ENCODE results near the gene TCF7L1.
"Not testable (repeated sequence)": the region's sequence is repeated elsewhere in the genome, so short reads cannot be mapped to it uniquely, and the experiment has no call there.

TCF7L1 gene

DNA sequence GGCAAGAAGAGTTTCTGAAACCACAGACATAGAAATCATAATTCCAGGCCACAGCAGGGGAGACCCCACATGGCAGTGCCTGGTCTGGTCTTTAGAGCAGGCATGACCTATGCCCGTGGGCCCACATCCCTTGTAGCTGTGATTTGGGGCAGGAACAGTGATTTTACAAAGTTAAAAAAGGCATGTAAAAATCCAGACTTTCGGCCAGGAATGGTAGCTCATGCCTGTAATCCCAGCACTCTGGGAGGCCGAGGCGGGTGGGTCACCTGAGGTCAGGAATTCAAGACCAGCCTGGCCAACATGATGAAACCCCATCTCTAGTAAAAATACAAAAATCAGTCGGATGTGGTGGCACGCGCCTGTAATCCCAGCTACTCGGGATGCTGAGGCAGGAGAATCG is 78.4 kb downstream of the TCF7L1 start:
- ATAC-seq, H3K4me1 Mint-ChIP-seq, H3K27ac Mint-ChIP-seq, H3K36me3 Mint-ChIP-seq, H3K9me3 Mint-ChIP-seq, H3K4me3 Mint-ChIP-seq: not testable (repeated sequence)
- peaks cover 11% of the 10 kb centered on the region for H3K27me3 Mint-ChIP-seq

- H3K27me3 Mint-ChIP-seq = peaks cover 11% of the 10 kb centered on the region
- no peaks in the 10 kb centered on the region for H3K36me3 Mint-ChIP-seq
- no peak overlapping the region for H3K4me3 Mint-ChIP-seq
- no peaks in the 10 kb centered on the region for H3K9me3 Mint-ChIP-seq
- ATAC-seq = no peak
- H3K4me1 Mint-ChIP-seq = no peaks in the 10 kb centered on the region
- H3K27ac Mint-ChIP-seq = no peak overlapping the region
Observed at GRCh38 chr2:85212841-85213240, 79.6 kb downstream of the TCF7L1 start.

DNA sequence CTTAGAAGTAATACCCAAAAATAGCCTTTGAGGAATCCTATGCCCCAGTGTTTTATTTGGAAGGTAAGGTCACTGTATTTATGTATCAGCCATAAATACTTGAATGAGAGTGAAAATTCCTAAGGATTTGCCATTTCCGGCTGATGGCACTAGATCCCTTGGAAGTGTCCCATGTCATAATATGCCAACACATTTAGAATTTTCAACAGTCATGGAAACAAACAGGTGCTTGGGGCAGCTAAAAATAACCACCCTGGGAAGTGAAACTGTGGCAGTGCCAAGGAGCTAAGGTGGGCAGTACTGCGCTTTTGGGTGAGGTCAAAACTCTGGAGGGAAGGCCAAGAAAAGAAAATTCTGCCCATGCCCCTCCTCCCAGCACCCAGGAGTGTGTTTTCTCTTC is 80.2 kb downstream of the TCF7L1 start:
- Mint-ChIP-seq H3K27ac (no peak overlapping the region), H3K27me3 (peaks cover 11% of the 10 kb centered on the region)

GRCh38 chr2:85213901-85214512 is 80.8 kb downstream of the TCF7L1 start:
- no peaks in the 10 kb centered on the region for H3K4me1 Mint-ChIP-seq
- H3K27me3 Mint-ChIP-seq = peaks cover 11% of the 10 kb centered on the region
- no peaks in the 10 kb centered on the region for H3K36me3 Mint-ChIP-seq
- ATAC-seq = no peak
- H3K4me3 Mint-ChIP-seq = no peak overlapping the region
- H3K27ac Mint-ChIP-seq = no peak overlapping the region
- no peaks in the 10 kb centered on the region for H3K9me3 Mint-ChIP-seq

More for the DNA sequence above, 80.2 kb downstream of the TCF7L1 start:
- ATAC-seq = no peak
- Mint-ChIP-seq H3K9me3 (no peaks in the 10 kb centered on the region), H3K4me3 (no peak overlapping the region), H3K36me3 (no peaks in the 10 kb centered on the region), H3K4me1 (no peaks in the 10 kb centered on the region)

DNA sequence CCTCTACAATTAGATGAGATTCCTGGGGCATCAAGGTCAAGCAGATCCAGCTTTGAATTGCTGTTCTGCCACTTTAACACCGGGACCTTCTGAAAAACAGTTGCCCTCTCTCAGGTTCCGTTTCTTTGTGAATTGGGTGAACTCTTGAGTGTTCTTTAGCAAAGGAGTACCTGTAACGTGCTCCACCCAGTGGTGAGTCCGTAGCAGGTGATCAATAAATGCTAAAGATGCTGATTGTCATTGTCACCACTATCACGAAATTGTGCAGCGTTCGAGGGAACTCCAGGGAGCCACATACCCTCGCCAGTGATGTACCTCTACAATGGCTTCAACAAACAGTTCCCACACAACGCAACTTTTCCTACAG is 81.9 kb downstream of the TCF7L1 start:
- Mint-ChIP-seq H3K9me3 (no peaks in the 10 kb centered on the region), H3K27ac (no peak overlapping the region), H3K4me3 (no peak overlapping the region), H3K27me3 (peaks cover 11% of the 10 kb centered on the region), H3K4me1 (no peaks in the 10 kb centered on the region), H3K36me3 (no peaks in the 10 kb centered on the region)
- no peak for ATAC-seq

- peaks cover 11% of the 10 kb centered on the region for H3K27me3 Mint-ChIP-seq
- H3K36me3 Mint-ChIP-seq = no peaks in the 10 kb centered on the region
- no peaks in the 10 kb centered on the region for H3K4me1 Mint-ChIP-seq
- no peak overlapping the region for H3K27ac Mint-ChIP-seq
- H3K4me3 Mint-ChIP-seq = no peak overlapping the region
- H3K9me3 Mint-ChIP-seq = no peaks in the 10 kb centered on the region
- no peak for ATAC-seq
Observed at GRCh38 chr2:85215448-85216401, 82.5 kb downstream of the TCF7L1 start.

DNA sequence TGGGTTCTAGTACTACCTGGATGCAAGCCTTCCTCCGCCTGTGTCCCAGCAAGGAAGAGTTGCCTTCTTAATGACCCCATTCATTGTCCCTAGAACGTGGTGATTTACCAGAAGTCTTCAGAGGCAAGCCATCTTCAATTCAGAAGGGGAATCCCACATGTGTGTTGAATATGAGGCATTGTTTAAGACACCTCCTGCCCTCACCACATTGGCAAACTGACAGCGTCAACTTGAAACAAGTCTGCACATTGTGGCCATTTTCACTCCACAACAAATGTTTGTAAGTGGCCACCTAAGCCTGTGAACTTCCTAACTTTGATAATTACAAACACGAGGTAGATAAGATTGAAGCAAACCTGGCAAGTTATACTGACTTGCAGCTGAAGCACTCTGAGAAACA is 83.7 kb downstream of the TCF7L1 start:
- H3K27me3 Mint-ChIP-seq = peaks cover 19% of the 10 kb centered on the region

DNA sequence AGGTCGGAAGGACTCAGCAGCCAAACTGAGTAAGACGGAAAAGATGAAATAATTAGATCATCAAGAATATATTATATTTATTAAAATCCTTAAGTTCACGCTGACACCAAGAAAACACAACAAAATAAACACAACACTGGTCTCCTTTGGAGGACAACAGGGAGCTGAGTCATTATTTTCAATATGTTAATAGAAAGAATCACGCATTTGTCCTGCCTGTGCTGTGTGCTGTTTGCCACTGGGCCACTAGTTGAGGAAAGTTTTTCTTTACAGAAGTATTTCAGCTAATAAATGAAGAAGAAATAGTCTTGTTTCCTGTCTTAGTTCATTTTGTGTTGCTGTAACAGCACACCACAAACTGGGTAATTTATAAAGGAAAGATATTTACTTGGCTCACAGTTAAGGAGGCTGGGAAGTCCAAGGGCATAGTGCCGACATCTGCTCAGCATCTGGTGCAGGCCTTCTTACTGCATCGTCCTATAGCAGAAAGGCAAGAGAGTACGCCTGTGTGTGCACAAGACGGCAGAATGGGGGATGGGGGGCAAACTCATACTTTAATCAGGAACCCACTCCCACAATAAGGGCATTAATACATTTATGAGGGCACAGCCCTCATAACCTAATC is 88.0 kb downstream of the TCF7L1 start:
- H3K36me3 Mint-ChIP-seq = no peaks in the 10 kb centered on the region
- no peak for ATAC-seq

More for the DNA sequence above, 83.7 kb downstream of the TCF7L1 start:
- Mint-ChIP-seq H3K36me3 (no peaks in the 10 kb centered on the region), H3K27ac (no peak overlapping the region), H3K9me3 (no peaks in the 10 kb centered on the region), H3K4me3 (no peak overlapping the region), H3K4me1 (no peaks in the 10 kb centered on the region)
- no peak for ATAC-seq

DNA sequence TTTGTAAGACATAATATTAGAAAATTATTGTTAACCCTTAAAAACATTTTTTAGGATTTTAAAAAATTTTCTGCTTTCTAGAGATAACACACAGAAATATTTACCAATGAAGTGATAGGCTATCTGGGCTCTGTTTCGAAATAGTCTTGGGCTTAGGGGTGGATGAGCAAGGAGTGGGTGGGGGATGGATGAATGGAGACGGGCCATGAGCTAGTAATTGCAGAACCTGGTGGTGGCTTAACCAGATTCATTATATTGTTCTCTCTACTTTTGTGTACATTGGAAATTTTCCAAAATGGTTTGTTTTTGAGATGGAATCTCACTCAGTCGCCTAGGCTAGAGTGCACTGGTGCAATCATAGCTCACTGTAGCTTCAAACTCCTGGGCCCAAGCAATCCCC is 89.6 kb downstream of the TCF7L1 start:
- Mint-ChIP-seq H3K27me3 (peaks cover 19% of the 10 kb centered on the region), H3K36me3 (no peaks in the 10 kb centered on the region), H3K27ac (no peak overlapping the region), H3K4me1 (no peaks in the 10 kb centered on the region), H3K4me3 (no peak overlapping the region), H3K9me3 (no peaks in the 10 kb centered on the region)
- no peak for ATAC-seq

More for the DNA sequence above, 88.0 kb downstream of the TCF7L1 start:
- Mint-ChIP-seq H3K4me3 (no peak overlapping the region), H3K9me3 (no peaks in the 10 kb centered on the region), H3K4me1 (no peaks in the 10 kb centered on the region), H3K27ac (no peak overlapping the region), H3K27me3 (peaks cover 11% of the 10 kb centered on the region)

- Mint-ChIP-seq H3K4me1 (no peaks in the 10 kb centered on the region), H3K9me3 (no peaks in the 10 kb centered on the region), H3K36me3 (no peaks in the 10 kb centered on the region), H3K27me3 (peaks cover 12% of the 10 kb centered on the region), H3K4me3 (no peak overlapping the region), H3K27ac (no peak overlapping the region)
- no peak for ATAC-seq
Observed at GRCh38 chr2:85226783-85227182, 93.6 kb downstream of the TCF7L1 start.

DNA sequence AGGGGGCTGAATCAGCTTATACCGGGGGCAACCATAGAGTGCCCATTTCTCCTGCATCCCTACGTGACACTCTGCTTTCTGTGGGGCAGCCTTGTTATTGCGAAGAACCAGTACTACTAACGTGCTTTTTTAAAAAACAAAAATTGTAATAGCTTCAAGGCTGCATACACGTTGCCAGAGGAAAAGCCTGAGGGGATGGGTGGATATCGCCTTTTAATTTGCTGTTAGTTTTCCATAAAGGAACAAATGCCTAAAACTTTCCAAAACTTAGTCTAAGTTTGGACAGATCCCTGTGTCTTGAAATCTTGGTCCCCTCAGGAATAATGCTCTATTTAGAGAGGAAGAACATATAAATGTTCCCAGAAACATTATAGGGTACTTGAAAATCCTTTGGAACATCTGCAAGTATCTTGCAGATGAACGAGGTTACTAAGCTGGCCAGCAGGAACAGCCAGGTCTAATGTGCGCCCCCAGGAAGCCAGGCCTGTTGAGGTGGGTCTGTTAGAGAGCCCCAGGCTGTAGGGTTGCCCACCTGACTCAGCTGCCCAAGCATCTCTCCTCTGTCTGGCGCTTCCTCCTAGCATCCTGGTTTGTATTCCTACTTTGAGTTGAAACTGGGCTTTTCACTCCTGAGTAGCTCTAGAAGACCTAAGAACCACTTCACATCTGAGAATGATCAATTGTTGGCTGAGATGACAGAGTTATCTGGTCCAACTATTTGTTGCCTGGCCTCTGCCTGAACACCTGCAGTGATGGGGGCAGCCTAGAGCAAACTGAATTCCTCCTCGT is 97.7 kb downstream of the TCF7L1 start:
- no peaks in the 10 kb centered on the region for H3K4me1 Mint-ChIP-seq
- H3K9me3 Mint-ChIP-seq = no peaks in the 10 kb centered on the region
- peak; percentile 8 for ATAC-seq
- peaks cover 9% of the 10 kb centered on the region for H3K27me3 Mint-ChIP-seq
- no peaks in the 10 kb centered on the region for H3K36me3 Mint-ChIP-seq
- H3K27ac Mint-ChIP-seq = no peak overlapping the region
- H3K4me3 Mint-ChIP-seq = no peak overlapping the region

DNA sequence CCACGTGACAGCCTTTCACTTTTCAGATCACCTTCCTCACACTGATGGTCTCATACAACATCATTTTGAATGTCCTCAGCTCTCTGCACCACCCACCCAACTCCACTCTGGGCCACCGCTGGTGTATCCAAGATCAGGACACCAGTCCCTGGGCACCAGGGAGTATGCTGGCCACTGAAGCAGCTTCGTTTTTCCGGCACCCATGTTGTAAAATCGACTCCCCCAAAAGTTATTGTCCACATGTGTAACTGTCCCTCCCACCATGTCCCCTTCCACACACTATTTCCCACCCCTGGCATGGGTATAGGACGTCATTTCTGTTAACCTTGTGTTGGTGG is 98.2 kb downstream of the TCF7L1 start:
- H3K36me3 Mint-ChIP-seq = no peaks in the 10 kb centered on the region
- H3K27ac Mint-ChIP-seq = no peak overlapping the region
- peak; percentile 21 for ATAC-seq

GRCh38 chr2:85231952-85232351 is 98.8 kb downstream of the TCF7L1 start:
- H3K27ac Mint-ChIP-seq = no peak overlapping the region
- peaks cover 14% of the 10 kb centered on the region for H3K27me3 Mint-ChIP-seq
- H3K4me1 Mint-ChIP-seq = no peaks in the 10 kb centered on the region
- H3K36me3 Mint-ChIP-seq = no peaks in the 10 kb centered on the region
- no peak for ATAC-seq
- H3K9me3 Mint-ChIP-seq = no peaks in the 10 kb centered on the region
- H3K4me3 Mint-ChIP-seq = no peak overlapping the region

More for the DNA sequence above, 98.2 kb downstream of the TCF7L1 start:
- Mint-ChIP-seq H3K4me3 (no peak overlapping the region), H3K27me3 (peaks cover 13% of the 10 kb centered on the region), H3K4me1 (no peaks in the 10 kb centered on the region), H3K9me3 (no peaks in the 10 kb centered on the region)

DNA sequence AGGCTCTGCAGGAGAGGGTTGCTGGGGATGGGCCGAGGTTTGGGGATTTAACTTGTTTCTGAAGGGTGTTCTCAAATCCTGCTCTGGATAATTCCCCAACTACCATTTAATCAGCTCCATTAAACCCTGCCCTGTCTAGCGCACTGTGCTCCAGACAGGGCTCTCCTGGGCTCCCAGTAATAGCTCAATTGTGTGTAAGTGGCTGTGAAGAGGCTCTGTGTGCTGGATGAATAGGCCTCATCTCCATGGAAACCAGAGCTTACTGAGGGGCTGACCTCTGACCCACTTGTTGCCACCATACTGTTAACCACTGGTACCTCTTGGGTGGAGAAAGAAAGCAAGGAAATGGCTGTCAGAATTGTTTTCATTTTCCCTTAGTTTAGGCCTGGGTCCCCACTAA is 101.7 kb downstream of the TCF7L1 start:
- H3K4me1 Mint-ChIP-seq = no peaks in the 10 kb centered on the region
- H3K9me3 Mint-ChIP-seq = no peaks in the 10 kb centered on the region
- H3K27ac Mint-ChIP-seq = no peak overlapping the region
- H3K27me3 Mint-ChIP-seq = peaks cover 35% of the 10 kb centered on the region
- no peak overlapping the region for H3K4me3 Mint-ChIP-seq
- H3K36me3 Mint-ChIP-seq = no peaks in the 10 kb centered on the region
- no peak for ATAC-seq

- Mint-ChIP-seq H3K4me3 (no peak overlapping the region), H3K9me3 (no peaks in the 10 kb centered on the region), H3K27ac (no peak overlapping the region), H3K36me3 (no peaks in the 10 kb centered on the region), H3K27me3 (peaks cover 40% of the 10 kb centered on the region), H3K4me1 (no peaks in the 10 kb centered on the region)
- ATAC-seq = no peak
Observed at GRCh38 chr2:85235281-85235680, 102.1 kb downstream of the TCF7L1 start.

Measured in stimulated activated memory B cell treated with anti-CD40 and anti-IgM and Interleukin-4, amounts not matched to agents 10 μg/mL and 1 μg/mL and 100 μg/mL, for 72 hours (primary cell).